GM18520 (cell line): Measurements from ENCODE around the gene ANKS3.
"Not testable (repeated sequence)": the region's sequence is repeated elsewhere in the genome, so short reads cannot be mapped to it uniquely, and the experiment has no call there.

ENCODE experiments used
- ATAC-seq: cut with Tn5 transposase; IDR thresholded peaks from one replicate; pipeline ENCODE4 v1.9.1; 2021; ENCODE audit not compliant: unreplicated experiment

Gene ANKS3

GRCh38 chr16:4651827-4652226, 82.2 kb downstream of the ANKS3 start:
- ATAC-seq = no peak

GRCh38 chr16:4650443-4651074, 83.5 kb downstream of the ANKS3 start:
- ATAC-seq = not testable (repeated sequence)

GRCh38 chr16:4649744-4650442, 84.2 kb downstream of the ANKS3 start:
- no peak for ATAC-seq

- no peak for ATAC-seq
Measured at GRCh38 chr16:4648917-4649316, 85.2 kb downstream of the ANKS3 start.

- ATAC-seq = no peak
Measured at GRCh38 chr16:4647644-4647980, 86.5 kb downstream of the ANKS3 start.

- ATAC-seq = no peak
Measured at GRCh38 chr16:4646773-4647643, 87.1 kb downstream of the ANKS3 start.
